ENCODE data around the gene HOOK2. TPM values are rescaled to one million over a fixed set of nuclear protein-coding genes. Genes with fewer than 3 reads are reported as not detected.

The HOOK2 gene
- total and polyA plus RNA-seq, 2 of the 8 experiments (the other 6 are each of a cell fraction or from before 2014, with no cell fraction given): 23.8 to 63.2 TPM

DNA sequence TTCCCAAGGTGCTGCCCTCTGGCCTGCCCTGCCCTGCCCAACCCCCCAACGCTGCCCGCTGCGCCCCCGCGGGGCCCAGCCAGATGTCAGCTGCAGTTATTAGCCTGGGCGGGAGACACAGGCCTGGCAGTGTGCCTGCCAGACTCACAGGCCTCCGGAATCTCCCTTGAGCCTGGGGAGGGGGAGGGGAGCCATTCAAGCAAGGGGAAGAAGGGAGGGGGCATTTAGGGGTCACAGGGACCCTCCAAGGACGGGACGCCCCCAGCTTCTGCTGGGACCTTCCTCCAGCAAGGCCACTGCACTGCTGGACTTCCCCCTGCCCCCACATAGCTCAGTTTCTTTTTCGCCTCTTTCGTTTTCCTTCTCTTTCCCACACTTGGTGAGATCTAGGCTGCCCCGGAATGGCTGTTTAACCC, 13.3 kb upstream of the HOOK2 start:
- Histone ChIP-seq H3K79me2 (ENCODE audit: control insufficient read depth in 1 of 2, insufficient read depth in 2 of 2, low read length in 2 of 2) (no peaks in the 10 kb centered on the region), H2BK120ac (replicated peaks; ENCODE audit: low read depth, low read length) (no peak overlapping the region), H4K91ac (replicated peaks; ENCODE audit: insufficient read length, low read length) (peak overlapping the region; percentile 15), H3K36me3 (ENCODE audit: control insufficient read depth in 2 of 4, insufficient read depth in 4 of 4, low read length in 3 of 4) (no peaks in the 10 kb centered on the region), H2AK5ac (ENCODE audit: low read depth, low read length) (no peak overlapping the region), H3K4me3 (ENCODE audit: extremely low read depth in 1 of 4, insufficient read depth in 2 of 4, low read depth in 3 of 4, low read length in 4 of 4) (peak overlapping the region; percentile 36 to 71 (median 53); a peak in 6 of 8 replicates), H4K5ac (ENCODE audit: insufficient read length, low read depth, low read length) (no peak overlapping the region), H4K8ac (ENCODE audit: extremely low read depth, insufficient read depth, low read length) (no peak overlapping the region), H3K18ac (ENCODE audit: extremely low read depth, low read length) (peak overlapping the region; percentile 85), H3K4me2 (ENCODE audit: insufficient read depth in 1 of 2, low read depth in 2 of 2, low read length in 2 of 2) (peak overlapping the region; percentile 70 to 74), H3K56ac (replicated peaks; ENCODE audit: insufficient read length, low read depth, low read length) (no peak overlapping the region), H3K23ac (ENCODE audit: insufficient read length) (no peak overlapping the region), H3K79me1 (ENCODE audit: low read depth, low read length) (no peaks in the 10 kb centered on the region; the same call in 1 of the 2 replicates), H3K4me1 (replicated peaks in 1 of 4; ENCODE audit: control insufficient read depth in 3 of 4, insufficient read depth in 4 of 4, low read length in 3 of 4) (peaks cover 12 to 36% (median 21%) of the 10 kb centered on the region in 4 experiments), H4K20me1 (replicated peaks in 1 of 2; ENCODE audit: control insufficient read depth in 1 of 2, insufficient read depth in 2 of 2, low read length in 2 of 2) (peaks cover 0 to 1% of the 10 kb centered on the region in 2 experiments), H2BK15ac (ENCODE audit: low read length) (peak overlapping the region; percentile 23; the same call in 1 of the 2 replicates), H3K14ac (ENCODE audit: insufficient read length) (no peak overlapping the region), H3K23me2 (ENCODE audit: low read depth, low read length) (peaks cover 33% of the 10 kb centered on the region), H2BK5ac (ENCODE audit: low read depth, low read length) (0 out of 2 replicates have a peak overlapping the region, but pooled peaks have one; percentile 60), H3K27me3 (replicated peaks in 1 of 4; ENCODE audit: control insufficient read depth in 3 of 4, extremely low read depth in 1 of 4, insufficient read depth in 3 of 4, low read length in 3 of 4) (peaks cover 0 to 18% (median 13%) of the 10 kb centered on the region in 4 experiments; a peak in 5 of 7 replicates), H3K4ac (replicated peaks; ENCODE audit: insufficient read length, low read depth, low read length) (peak overlapping the region; percentile 6), H3K9me3 (ENCODE audit: insufficient read depth in 2 of 2, low read depth in 1 of 2, low read length in 1 of 2) (no peaks in the 10 kb centered on the region), H2BK20ac (ENCODE audit: low read length) (peak overlapping the region; percentile 82; the same call in 1 of the 2 replicates), H3K27ac (ENCODE audit: low read depth, low read length) (no peak overlapping the region), H2BK12ac (ENCODE audit: low read depth, low read length) (no peak overlapping the region; the same call in 1 of the 2 replicates), H2AFZ (ENCODE audit: low read length) (no peak overlapping the region), H3K9ac (replicated peaks in 1 of 4; ENCODE audit: extremely low read depth in 1 of 4, low read depth in 3 of 4, low read length in 3 of 4) (0 out of 7 replicates have a peak overlapping the region, but pooled peaks of 2 of the 4 experiments have one; percentile 29 to 38)
- DNase-seq (ENCODE audit: low read depth in 1 of 2, low spot score in 2 of 2) (no peak), FAIRE-seq (no peak)
- ChIA-PET CTCF (ENCODE audit: partially characterized antibody) (interaction anchor here (0.5 to 4.5 kb wide), 6 partner anchors 11 to 88 kb away, joined by 3 to 39 read pairs (median 6); partner anchors contain the start of genes PRDX2 and THSD8), POLR2A (ENCODE audit: partially characterized antibody) (interaction anchor here (0.6 to 5.5 kb wide), 13 partner anchors 11 to 91 kb away, joined by 3 to 44 read pairs (median 4); partner anchors contain the start of genes GET3, HOOK2, RNASEH2A and TNPO2)
- WGBS, 2 experiments (ENCODE audit: extremely low coverage in 1 of 2, insufficient coverage in 1 of 2, insufficient read length in 1 of 2, insufficient replicate concordance in 2 of 2, low coverage in 1 of 2, low lambda C conversion rate in 2 of 2, missing lambda C conversion rate in 1 of 2): 15% methylated on average over 9 of the region's 12 CpGs; no CpG with 5 or more reads in 1 of the 2 experiments
- TF ChIP-seq GTF2F1 (IDR thresholded peaks at IDR 0.05; ENCODE audit: borderline replicate concordance, low read depth, low read length) (no peak), POU5F1 (IDR thresholded peaks at IDR 0.05; ENCODE audit: low read depth, low read length) (no peak), FOSL1 (IDR thresholded peaks at IDR 0.05; ENCODE audit: insufficient read depth, low read depth, low read length) (no peak), CBX8 (IDR thresholded peaks at IDR 0.05; ENCODE audit: borderline replicate concordance, low read depth, low read length) (no peak), PHF8 (conservative IDR thresholded peaks at IDR 0.05; ENCODE audit: low read depth, low read length) (no peak), SIN3A (conservative IDR thresholded peaks at IDR 0.05 in 1 of 2, IDR thresholded peaks at IDR 0.05 in 1 of 2; ENCODE audit: low read depth in 1 of 2, low read length in 2 of 2) (0 out of 4 replicates have a peak, but pooled peaks of 1 of the 2 experiments have one; percentile 56)
- TF ChIP-seq, protein P1, sequence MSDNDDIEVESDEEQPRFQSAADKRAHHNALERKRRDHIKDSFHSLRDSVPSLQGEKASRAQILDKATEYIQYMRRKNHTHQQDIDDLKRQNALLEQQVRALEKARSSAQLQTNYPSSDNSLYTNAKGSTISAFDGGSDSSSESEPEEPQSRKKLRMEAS (IDR thresholded peaks at IDR 0.05): 0 out of 2 replicates have a peak, but pooled peaks have one; percentile 47
- TF ChIP-seq, protein P2, sequence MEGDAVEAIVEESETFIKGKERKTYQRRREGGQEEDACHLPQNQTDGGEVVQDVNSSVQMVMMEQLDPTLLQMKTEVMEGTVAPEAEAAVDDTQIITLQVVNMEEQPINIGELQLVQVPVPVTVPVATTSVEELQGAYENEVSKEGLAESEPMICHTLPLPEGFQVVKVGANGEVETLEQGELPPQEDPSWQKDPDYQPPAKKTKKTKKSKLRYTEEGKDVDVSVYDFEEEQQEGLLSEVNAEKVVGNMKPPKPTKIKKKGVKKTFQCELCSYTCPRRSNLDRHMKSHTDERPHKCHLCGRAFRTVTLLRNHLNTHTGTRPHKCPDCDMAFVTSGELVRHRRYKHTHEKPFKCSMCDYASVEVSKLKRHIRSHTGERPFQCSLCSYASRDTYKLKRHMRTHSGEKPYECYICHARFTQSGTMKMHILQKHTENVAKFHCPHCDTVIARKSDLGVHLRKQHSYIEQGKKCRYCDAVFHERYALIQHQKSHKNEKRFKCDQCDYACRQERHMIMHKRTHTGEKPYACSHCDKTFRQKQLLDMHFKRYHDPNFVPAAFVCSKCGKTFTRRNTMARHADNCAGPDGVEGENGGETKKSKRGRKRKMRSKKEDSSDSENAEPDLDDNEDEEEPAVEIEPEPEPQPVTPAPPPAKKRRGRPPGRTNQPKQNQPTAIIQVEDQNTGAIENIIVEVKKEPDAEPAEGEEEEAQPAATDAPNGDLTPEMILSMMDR (IDR thresholded peaks at IDR 0.05; ENCODE audit: control extremely low read depth in 1 of 3, insufficient read depth in 1 of 3, low read depth in 1 of 3, low read length in 3 of 3): no peak
